GM19468 (cell line): ENCODE data around the gene GJA10.
"Not testable (repeated sequence)": the region's sequence is repeated elsewhere in the genome, so short reads cannot be mapped to it uniquely, and the experiment has no call there.

Source experiments
- ATAC-seq: cut with Tn5 transposase; IDR thresholded peaks from one replicate; pipeline ENCODE4 v1.9.1; 2021; ENCODE audit warnings: mild to moderate bottlenecking, moderate library complexity, moderate number of reproducible peaks; ENCODE audit not compliant: unreplicated experiment; ENCODE audit errors: extremely low read depth

The GJA10 gene

DNA sequence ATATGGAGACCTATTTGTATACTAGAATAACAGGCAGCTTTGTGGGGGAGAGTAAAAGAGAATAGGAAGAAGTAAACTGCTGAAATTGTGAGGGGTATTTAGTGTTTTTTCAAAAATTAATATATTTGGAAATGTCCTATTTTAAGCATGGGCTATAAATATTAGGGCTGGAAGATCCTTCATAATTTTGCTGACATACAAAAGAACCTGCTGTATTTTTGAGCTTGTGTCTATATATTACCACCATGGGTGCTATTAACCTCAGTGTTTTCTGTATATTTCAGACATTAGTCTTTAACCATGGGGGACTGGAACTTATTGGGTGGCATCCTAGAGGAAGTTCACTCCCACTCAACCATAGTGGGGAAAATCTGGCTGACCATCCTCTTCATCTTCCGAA, at the start of gene GJA10:
Gene GJA10, plus strand, starts transcription at position 301 of the 400 bp plus-strand sequence. Its CDS starts 0 bp downstream, at position 301.
- ATAC-seq = no peak

DNA sequence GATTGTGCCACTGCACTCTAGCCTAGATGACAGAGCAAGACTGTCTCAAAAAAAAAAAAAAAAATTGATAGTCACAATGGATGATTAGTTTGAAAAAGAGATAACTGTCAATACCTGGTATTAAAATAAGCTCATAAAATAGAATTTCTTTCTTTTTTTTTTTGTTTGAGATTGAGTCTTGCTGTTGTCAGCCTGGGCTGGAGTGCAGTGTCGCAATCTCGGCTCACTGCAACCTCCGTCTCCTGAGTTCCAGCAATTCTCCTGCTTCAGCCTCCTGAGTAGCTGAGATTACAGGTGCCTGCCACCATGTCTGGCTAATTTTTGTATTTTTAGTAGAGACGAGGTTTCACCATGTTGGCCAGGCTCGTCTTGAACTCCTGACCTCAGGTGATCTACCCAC, 46.8 kb upstream of the GJA10 start:
- not testable (repeated sequence) for ATAC-seq

DNA sequence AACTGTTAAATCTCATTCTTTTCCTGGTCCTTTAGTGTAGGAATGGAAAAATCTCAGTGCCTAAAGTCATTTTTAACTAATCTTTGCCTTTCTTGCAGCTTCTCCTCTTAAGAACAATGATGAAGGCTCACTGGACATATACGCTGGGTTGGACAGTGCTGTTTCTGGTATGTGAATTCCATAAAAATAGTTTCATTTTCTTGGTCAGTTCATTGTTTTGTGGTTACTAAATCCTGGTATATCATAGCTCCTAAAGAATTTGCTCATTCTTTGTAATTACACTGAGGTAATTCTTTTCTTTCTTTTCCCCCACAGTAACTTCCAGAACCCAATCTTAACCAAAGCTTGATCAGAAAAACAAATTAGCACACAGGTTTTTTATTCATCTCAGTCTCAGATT, 41.2 kb upstream of the GJA10 start:
- no peak for ATAC-seq

DNA sequence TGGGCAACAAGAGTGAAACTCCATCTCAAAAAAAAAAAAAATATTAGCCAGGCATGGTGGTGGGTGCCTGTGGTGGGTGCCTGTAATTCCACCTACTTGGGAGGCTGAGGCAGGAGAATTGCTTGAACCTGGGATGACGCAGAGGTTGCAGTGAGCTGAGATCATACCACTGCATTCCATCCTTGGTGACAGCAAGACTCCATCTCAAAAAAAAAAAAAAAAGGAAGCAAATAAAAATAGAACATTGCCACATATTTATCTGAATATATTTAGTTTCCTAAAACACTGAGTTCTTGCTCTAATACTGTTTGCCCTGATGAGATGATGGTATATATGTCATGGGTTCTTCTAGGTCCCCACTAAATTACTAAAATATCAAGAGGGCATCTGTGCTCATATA, 36.2 kb upstream of the GJA10 start:
- no peak for ATAC-seq

DNA sequence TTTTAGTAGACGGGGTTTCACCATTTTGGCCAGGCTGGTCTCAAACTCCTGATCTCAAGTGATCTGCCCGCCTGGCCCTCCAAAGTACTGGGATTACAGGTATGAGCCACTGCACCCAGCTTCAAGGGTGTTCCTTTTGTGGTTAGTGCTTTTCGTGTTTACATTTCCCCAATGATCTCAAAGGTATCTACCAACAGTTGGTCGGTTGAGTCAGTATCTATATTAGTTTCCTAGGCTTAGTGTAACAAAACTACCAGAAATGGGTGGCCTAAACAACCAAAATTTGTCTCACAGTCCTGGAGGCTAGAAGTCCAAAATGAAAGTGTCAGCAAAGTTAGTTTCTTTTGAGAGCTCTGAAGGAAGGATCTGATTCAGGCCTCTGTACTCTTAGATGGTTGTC, 34.5 kb upstream of the GJA10 start:
- ATAC-seq = no peak

DNA sequence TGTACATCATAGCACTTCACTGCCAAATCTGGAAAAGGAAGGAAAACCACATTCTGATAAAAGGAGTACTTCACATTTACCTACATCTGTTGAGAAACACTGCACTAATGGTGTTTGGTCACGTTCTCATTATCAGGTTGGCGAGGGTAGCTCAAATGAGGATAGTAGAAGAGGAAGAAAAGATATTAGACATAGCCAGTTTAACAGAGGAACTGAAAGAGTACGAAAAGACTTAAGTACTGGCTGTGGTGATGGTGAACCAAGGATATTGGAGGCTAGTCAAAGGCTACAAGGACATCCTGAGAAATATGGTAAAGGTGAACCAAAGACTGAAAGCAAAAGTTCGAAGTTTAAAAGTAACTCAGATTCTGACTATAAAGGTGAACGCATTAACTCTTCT, 32.0 kb upstream of the GJA10 start:
- no peak for ATAC-seq

DNA sequence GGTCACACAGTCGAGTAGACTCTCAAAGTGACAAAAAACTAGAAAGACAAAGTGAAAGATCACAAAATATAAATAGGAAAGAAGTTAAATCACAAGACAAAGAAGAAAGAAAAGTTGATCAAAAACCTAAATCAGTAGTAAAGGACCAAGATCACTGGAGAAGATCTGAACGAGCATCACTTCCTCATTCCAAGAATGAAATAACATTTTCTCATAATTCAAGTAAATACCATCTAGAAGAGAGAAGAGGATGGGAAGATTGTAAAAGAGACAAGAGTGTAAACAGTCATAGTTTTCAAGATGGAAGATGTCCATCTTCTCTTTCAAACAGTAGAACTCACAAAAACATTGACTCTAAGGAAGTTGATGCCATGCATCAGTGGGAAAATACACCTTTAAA, 31.6 kb upstream of the GJA10 start:
- ATAC-seq = no peak

DNA sequence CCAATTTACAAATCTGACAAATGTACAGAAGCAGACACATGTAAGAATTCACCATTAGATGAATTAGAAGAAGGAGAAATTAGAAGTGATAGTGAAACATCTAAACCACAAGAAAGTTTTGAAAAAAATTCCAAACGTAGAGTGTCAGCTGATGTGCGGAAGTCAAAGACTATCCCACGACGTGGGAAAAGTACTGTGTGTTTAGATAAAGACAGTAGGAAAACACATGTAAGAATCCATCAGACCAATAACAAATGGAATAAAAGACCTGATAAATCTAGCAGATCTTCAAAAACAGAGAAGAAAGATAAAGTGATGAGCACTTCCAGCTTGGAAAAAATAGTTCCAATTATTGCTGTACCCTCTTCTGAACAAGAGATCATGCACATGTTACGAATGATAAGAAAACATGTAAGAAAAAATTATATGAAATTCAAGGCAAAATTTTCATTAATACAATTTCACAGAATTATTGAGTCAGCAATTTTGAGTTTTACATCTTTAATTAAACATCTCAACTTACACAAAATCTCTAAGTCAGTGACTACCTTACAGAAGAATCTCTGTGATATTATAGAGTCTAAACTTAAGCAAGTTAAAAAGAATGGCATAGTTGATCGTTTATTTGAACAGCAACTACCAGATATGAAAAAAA, 28.1 kb upstream of the GJA10 start:
- ATAC-seq = no peak

DNA sequence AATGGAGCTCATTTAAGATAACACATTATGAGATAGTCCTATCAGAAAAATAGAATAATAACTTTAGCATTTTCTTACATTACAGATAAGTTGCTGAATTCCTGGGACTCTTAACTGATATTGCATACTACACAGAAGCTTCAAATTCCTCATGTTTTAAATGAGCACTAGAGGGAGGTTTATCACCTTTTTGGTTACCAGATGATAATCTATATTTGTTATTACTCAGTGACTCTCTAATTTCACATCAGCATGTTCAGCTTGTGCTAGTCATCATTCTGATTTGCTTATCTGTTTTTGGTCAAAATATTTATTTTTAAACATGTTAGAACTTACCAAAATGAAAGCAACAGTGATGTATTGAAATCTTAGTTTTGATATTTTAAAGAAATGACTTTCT, 20.5 kb upstream of the GJA10 start:
- ATAC-seq = no peak

DNA sequence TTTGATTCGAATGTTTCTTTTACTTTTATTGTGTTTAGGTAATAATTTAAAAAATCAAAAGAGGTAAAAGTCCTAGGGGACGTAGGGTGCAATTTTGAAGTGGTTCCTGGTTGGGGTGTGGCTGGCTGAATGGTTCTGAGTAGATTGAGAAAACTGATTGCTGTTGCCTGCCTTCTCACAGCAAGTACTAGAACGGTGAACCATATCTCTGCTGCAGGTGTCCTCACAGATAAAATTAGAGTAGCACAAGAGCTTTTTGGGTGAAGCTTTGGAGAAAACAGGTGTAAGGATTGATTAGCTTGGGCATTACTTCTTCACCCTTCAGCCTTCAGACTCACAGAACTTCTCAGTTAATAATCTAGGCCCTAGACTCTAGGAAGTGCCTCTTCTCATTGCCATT, 19.8 kb upstream of the GJA10 start:
- no peak for ATAC-seq

DNA sequence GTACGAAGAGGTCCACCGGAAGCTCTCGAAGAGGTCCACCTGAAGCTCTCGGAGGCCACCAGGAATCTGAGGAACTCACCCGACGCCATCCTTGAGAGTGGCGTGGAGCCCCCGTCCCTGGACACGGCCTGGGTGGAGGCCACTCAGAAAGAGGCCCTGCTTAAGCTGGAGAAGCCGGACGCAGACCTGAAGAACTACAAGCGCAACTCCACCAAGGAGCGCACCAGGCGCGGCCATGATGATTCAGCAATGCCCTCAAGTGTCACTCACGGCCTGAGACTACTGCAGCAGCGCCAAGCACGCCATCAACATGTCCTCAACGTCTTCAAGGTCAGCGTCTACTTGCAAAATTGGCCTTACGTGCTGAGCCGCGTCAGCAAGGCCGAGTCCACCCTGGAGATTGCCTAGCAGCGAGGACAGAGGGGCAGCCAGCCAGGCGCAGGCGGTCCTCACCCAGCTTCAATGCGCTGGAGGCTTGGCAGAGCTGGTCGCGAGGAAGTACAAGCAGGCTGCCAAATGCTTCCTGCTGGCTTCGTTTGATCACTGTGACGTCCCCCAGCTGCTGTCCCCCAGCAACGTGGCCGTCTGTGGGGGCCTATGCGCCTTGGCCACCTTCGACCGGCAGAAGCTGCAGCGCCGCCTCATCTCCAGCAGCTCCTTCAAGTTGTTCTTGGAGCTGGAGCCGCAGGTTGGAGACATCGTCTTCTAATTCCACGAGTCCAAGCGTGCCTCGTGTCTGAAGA, 7.7 kb upstream of the GJA10 start:
- ATAC-seq = no peak

DNA sequence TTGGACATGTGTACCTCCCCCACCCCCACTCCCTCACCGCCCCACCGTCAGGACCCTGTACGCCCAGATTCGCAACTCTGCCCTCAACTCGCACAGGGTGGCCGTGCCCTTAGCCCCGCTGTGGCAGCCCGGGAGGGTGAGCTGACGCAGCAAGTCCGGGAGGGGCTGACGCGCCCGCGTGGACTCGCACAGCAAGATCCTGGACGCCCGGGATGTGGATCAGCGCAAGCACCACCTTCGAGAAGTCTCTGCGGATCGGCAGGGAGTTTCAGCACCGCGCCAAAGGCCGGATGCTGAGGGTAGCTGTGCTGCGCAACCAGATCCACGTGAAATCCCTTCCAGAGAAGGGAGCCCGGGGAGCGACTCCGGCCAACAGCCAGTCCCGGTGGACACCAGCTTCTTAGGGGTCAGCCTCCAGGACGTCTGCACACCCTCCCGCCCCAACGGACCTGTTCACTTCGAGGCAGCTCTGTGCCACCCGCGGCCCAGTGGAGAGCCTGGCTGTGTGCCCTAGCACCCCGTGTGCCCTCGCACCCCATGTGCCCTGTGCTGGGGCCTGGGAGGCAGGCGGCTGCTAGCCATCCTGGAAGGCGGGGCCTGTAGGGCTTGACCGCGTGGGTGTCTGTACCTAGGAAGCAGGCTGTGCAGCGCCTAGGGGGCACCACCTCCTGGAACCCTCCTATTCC, 6.7 kb upstream of the GJA10 start:
- no peak for ATAC-seq

DNA sequence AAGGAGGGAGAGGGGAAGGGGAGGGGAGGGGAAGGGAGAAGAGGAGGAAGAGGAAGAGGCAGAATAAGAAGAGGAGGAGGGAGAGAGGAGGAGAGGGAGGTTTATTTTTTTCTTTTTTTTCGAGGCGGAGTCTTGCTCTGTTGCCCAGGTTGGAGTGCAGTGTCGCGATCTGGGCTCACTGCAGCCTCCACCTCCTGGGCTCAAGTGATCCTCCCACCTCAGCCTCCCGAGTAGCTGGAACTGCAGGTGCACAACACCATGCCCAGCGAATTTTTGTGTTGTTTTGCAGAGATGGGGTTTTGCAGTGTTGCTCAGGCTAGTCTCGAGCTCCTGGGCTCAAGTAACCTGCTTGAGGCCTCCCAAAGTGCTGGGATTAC, 6.1 kb upstream of the GJA10 start:
- ATAC-seq = no peak

DNA sequence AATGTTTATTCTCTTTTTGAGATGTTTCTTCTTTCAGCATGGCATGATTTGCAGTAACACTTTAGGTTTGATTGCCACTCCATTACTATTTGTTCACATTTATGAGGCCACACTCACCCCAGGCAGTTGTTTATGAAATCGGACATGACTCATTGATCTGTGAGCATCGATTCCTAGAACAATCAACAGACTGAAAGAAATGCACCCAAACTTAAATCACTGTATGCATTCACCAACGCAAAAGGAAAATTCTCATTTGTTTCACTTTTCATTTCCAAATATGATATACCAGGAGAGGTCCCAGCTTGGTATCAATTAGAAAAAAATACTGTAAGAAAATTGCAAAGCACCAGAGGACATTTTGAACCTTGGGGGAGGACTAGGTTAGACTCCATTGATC, 5.4 kb upstream of the GJA10 start:
- no peak for ATAC-seq

DNA sequence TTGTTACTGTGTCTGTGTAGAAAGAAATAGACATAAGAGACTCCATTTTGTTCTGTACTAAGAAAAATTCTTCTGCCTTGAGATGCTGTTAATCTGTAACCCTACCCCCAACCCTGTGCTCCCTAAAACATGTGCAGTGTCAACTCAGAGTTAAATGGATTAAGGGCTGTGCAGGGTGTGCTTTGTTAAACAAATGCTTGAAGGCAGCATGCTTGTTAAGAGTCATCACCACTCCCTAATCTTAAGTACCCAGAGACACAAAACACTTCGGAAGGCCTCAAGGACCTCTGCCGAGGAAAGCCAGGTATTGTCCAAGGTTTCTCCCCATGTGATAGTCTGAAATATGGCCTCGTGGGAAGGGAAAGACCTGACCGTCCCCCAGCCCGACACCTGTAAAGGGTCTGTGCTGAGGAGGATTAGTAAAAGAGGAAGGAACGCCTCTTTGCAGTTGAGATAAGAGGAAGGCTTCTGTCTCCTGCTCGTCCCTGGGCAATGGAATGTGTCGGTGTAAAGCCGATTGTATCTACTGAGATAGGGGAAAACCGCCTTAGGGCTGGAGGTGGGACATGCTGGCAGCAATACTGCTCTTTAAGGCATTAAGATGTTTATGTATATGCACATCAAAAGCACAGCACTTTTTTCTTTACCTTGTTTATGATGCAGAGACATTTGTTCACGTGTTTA, 3.3 kb upstream of the GJA10 start:
- not testable (repeated sequence) for ATAC-seq

DNA sequence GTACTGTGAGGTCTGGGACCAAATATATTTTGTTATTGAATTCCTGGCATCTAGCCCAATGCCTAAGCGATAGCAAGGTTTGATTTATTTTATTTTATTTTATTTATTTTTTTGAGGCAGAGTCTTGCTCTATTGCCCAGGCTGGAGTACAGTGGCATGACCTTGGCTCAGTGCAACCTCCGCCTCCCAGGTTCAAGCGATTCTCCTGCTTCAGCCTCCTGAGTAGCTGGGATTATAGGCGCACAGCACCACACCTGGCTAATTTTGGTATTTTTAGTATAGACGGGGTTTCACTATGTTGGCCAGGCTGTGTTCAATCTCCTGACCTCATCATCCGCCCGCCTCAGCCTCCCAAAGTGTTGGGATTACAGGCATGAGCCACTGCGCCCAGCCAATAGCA, 1.7 kb upstream of the GJA10 start:
- not testable (repeated sequence) for ATAC-seq

DNA sequence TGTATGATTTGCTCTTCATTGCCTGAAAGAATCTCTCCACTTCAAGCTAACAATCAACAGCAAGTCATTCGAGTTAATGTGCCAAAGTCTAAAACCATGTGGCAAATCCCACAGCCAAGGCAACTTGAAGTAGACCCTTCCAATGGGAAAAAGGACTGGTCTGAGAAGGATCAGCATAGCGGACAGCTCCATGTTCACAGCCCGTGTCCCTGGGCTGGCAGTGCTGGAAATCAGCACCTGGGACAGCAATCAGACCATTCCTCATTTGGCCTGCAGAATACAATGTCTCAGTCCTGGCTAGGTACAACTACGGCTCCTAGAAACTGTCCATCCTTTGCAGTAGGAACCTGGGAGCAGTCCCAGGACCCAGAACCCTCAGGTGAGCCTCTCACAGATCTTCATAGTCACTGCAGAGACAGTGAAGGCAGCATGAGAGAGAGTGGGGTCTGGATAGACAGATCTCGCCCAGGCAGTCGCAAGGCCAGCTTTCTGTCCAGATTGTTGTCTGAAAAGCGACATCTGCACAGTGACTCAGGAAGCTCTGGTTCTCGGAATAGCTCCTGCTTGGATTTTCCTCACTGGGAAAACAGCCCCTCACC, 1.1 kb downstream of the GJA10 start:
- no peak for ATAC-seq

DNA sequence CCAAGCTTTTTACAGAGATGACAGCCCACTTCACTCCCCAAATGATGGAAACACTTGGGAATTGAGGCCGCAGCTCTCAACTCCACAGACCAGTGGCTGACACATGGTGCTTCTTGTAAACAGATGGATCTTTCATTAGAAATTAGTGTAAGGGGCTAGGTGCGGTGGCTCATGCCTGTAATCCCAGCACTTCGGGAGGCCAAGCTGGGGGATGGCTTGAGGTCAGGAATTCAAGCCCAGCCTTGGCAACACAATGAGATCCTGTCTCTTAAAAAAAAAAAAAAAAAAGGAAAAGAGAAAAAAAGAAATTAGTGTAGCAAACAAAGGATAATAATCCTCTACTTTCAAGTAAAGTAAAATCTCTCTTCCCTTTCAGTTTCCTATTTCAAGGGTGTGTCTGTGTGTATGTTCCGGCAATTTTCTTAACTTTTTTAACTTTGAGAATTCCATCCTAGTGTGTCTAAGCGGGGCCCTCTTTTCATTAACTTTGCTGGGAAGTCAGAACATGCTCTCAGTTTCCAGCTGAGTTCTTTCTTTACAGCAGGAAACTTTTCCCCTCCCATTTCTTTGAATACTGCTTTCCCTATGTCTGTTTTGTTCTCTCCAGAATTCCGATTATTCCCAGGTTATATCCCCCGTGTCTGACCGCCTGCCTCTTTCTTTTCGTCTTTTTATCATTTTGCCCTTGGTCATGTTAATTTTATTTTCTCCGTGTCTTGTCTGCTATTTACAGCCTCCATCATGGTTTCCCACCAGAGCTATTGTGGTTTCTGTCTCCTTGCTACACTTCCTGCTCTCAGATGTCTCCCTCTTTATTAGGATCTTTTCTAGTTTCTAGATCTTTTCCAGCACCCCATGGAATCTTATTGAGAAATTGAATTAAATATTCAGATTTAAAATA, 16.0 kb downstream of the GJA10 start:
- not testable (repeated sequence) for ATAC-seq

DNA sequence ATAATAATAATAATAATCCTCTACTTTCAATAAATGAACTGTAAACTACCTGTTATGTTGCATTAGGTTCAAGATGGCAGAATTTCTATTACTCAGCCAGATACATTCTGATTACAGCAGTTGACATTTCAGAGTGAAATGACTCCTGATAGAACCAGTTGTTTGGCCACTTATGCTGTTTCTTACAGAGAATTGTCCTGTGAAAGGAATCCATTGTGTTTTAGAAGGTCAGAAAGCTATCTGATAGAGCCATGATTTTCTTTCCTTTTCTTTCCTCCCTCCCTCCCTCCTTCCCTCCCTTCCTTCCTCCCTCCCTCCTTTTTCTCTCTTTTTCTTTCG, 16.6 kb downstream of the GJA10 start:
- ATAC-seq = no peak
